Measurements from ENCODE around the gene PGLYRP1.

DNA sequence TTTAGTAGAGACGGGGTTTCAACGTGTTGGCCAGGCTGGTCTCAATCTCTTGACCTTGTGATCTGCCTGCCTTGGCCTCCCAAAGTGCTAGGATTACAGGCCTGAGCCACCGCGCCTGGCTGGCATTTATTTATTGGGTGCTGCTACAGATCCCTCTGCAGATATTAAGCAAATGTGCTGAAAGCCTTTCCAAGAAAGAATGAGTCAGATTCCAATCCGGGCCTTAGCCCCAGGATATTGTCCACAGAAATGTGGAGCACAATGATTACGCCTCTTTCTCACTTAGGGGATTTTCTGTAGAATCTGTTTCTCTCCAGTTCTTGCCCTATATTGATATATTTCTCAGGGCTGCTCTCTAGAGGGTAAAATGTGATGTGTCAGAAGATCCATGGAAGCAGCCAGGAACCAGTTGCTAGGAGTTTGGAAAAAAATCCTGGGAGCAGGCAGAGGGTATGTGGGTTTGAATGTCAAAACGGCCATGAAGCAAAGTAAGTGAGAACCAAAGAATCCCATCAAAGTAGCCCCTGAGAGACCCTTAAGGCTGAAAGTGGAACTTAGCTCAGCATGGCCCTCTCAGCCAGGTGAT, 42.7 kb upstream of the PGLYRP1 start:
- TF ChIP-seq, protein P1, sequence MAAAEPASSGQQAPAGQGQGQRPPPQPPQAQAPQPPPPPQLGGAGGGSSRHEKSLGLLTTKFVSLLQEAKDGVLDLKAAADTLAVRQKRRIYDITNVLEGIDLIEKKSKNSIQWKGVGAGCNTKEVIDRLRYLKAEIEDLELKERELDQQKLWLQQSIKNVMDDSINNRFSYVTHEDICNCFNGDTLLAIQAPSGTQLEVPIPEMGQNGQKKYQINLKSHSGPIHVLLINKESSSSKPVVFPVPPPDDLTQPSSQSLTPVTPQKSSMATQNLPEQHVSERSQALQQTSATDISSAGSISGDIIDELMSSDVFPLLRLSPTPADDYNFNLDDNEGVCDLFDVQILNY (CRISPR knock-in tag; IDR thresholded peaks at IDR 0.05) = no peak
- no peak for TF ChIP-seq NR2C2 (CRISPR knock-in tag; IDR thresholded peaks at IDR 0.05)
